IMR-90 (cell line): Measurements from ENCODE around the gene UCHL5. TPM values are rescaled to one million over a fixed set of nuclear protein-coding genes. Genes with fewer than 3 reads are reported as not detected.

ENCODE experiments used
- ATAC-seq: fragments of 200-7000 bp; cut with Tn5 transposase; 2 replicates; pipeline ENCODE4 v1.9.1; 2020; ENCODE audit warnings: low read depth, mild to moderate bottlenecking, moderate library complexity
- BruUV-seq: library from RNA; stranded (reverse); fragments of 400-500 nt; replicated peaks from 2 replicates; lab custom pipeline; 2021; lab: Mats Ljungman, UMichigan
- CTCF ChIA-PET: fragments of 300-600 bp; formaldehyde crosslinking; extraction: SDS; loops from one replicate; lab custom pipeline; 2021; ENCODE audit warnings: antibody characterized with exemption; lab: Yijun Ruan, JAX
- POLR2A ChIA-PET: fragments of 300-600 bp; sonication (Branson Sonifier 250); formaldehyde crosslinking; loops from one replicate; lab custom pipeline; 2022; ENCODE audit warnings: antibody characterized with exemption; ENCODE audit not compliant: unreplicated experiment; lab: Charles Lee
- DNase-seq: peaks from one replicate; pipeline ENCODE4 v3.0.0; 2013
- H2AFZ ChIP-seq: replicated peaks from 2 replicates; pipeline ENCODE3; 2013; ENCODE audit warnings: low read length, mild to moderate bottlenecking; ENCODE audit not compliant: poor library complexity
- H2AK5ac ChIP-seq: 2 replicates; pipeline ENCODE4 v1.6.1; 2013; ENCODE audit warnings: low read depth, low read length, inconsistent platforms
- H2AK9ac ChIP-seq: replicated peaks from 2 replicates; pipeline ENCODE3; 2013; ENCODE audit warnings: mild to moderate bottlenecking, low read depth, low read length, moderate library complexity; ENCODE audit not compliant: poor library complexity
- H2BK120ac ChIP-seq: 2 replicates; pipeline ENCODE4 v1.6.1; 2013; ENCODE audit warnings: low read depth, low read length, inconsistent platforms
- H2BK15ac ChIP-seq: 3 replicates; pipeline ENCODE4 v1.6.1; 2013; ENCODE audit warnings: low read depth, low read length, inconsistent platforms
- H2BK20ac ChIP-seq: 2 replicates; pipeline ENCODE4 v1.6.1; 2013; ENCODE audit warnings: low read depth, mild to moderate bottlenecking, inconsistent platforms, low read length, moderate library complexity
- H2BK5ac ChIP-seq: 2 replicates; pipeline ENCODE4 v1.6.1; 2013; ENCODE audit warnings: mild to moderate bottlenecking, low read depth, low read length, inconsistent platforms; ENCODE audit not compliant: poor library complexity, severe bottlenecking
- H3K14ac ChIP-seq: replicated peaks from 2 replicates; pipeline ENCODE4 v1.6.1; 2013; ENCODE audit warnings: low read depth, low read length, inconsistent platforms
- H3K18ac ChIP-seq: 2 replicates; pipeline ENCODE4 v1.6.1; 2013; ENCODE audit warnings: low read depth, low read length, control low read depth
- H3K23ac ChIP-seq: 2 replicates; pipeline ENCODE4 v1.6.1; 2013; ENCODE audit warnings: low read depth, low read length, inconsistent platforms
- H3K27ac ChIP-seq: 2 replicates; pipeline ENCODE4 v1.5.1; 2013; ENCODE audit warnings: mild to moderate bottlenecking, control low read depth, low read length; ENCODE audit not compliant: insufficient read depth
- H3K27me3 ChIP-seq: 2 replicates; pipeline ENCODE4 v1.6.1; 2013; ENCODE audit warnings: low read length; ENCODE audit not compliant: control insufficient read depth, insufficient read depth
- H3K36me3 ChIP-seq: 2 replicates; pipeline ENCODE4 v1.6.1; 2013; ENCODE audit warnings: low read length, mixed read lengths; ENCODE audit not compliant: control insufficient read depth, insufficient read depth
- H3K4ac ChIP-seq: 2 replicates; pipeline ENCODE4 v1.6.1; 2013; ENCODE audit warnings: low read depth, low read length, inconsistent platforms
- H3K4me1 ChIP-seq: 2 replicates; pipeline ENCODE4 v1.6.1; 2013; ENCODE audit warnings: low read length, mixed read lengths; ENCODE audit not compliant: control insufficient read depth, insufficient read depth
- H3K4me2 ChIP-seq: 2 replicates; pipeline ENCODE4 v1.6.1; 2013; ENCODE audit warnings: low read depth, mild to moderate bottlenecking, control low read depth, low read length, moderate library complexity
- H3K4me3 ChIP-seq: 2 replicates; pipeline ENCODE4 v1.5.1; 2013; ENCODE audit warnings: low read depth, mild to moderate bottlenecking, control low read depth, low read length, moderate library complexity; ENCODE audit not compliant: insufficient read depth
- H3K56ac ChIP-seq: 2 replicates; pipeline ENCODE4 v1.6.1; 2013; ENCODE audit warnings: low read length, inconsistent platforms; ENCODE audit not compliant: insufficient read depth; ENCODE audit errors: extremely low read depth
- H3K79me1 ChIP-seq, 2 experiments: 2 replicates each; pipeline ENCODE4 v1.6.1; 2013; ENCODE audit warnings: low read length in 2 of 2, inconsistent platforms in 1 of 2, low read depth in 1 of 2
- H3K9ac ChIP-seq: 2 replicates; pipeline ENCODE4 v1.6.1; 2013; ENCODE audit warnings: low read depth, low read length, control low read depth
- H3K9me1 ChIP-seq: 2 replicates; pipeline ENCODE4 v1.6.1; 2013; ENCODE audit warnings: low read length, inconsistent platforms; ENCODE audit not compliant: insufficient read depth
- H3K9me3 ChIP-seq: 2 replicates; pipeline ENCODE4 v1.6.1; 2013; ENCODE audit warnings: low read length; ENCODE audit not compliant: control insufficient read depth, insufficient read depth
- H4K20me1 ChIP-seq: 2 replicates; pipeline ENCODE4 v1.6.1; 2013; ENCODE audit warnings: low read length, inconsistent platforms; ENCODE audit not compliant: insufficient read depth
- H4K5ac ChIP-seq: 2 replicates; pipeline ENCODE4 v1.6.1; 2013; ENCODE audit warnings: mild to moderate bottlenecking, low read depth, low read length, control low read depth
- H4K8ac ChIP-seq, 2 experiments: 2 replicates each; pipeline ENCODE4 v1.6.1; 2013; ENCODE audit warnings: low read depth in 2 of 2, low read length in 2 of 2, control low read depth in 1 of 2, inconsistent platforms in 1 of 2
- H4K91ac ChIP-seq: 2 replicates; pipeline ENCODE4 v1.6.1; 2013; ENCODE audit warnings: low read depth, low read length, inconsistent platforms; ENCODE audit not compliant: insufficient read depth
- BHLHE40 ChIP-seq: fragments of 150-350 bp; IDR thresholded peaks from 2 replicates; pipeline ENCODE4 v1.6.1; 2016; ENCODE audit warnings: mild to moderate bottlenecking, low read depth, low read length
- CEBPB ChIP-seq: IDR thresholded peaks from 2 replicates; pipeline ENCODE4 v1.6.1; 2012; ENCODE audit warnings: low read depth, low read length, improper control_type of control experiment
- CHD1 ChIP-seq: IDR thresholded peaks from 2 replicates; pipeline ENCODE4 v1.6.1; 2012; ENCODE audit warnings: low read depth, low read length, improper control_type of control experiment
- FOS ChIP-seq: fragments of 150-350 bp; IDR thresholded peaks from 2 replicates; pipeline ENCODE4 v1.6.1; 2016; ENCODE audit warnings: low read depth, low read length
- MAFK ChIP-seq: IDR thresholded peaks from 2 replicates; pipeline ENCODE4 v1.6.1; 2012; ENCODE audit warnings: low read depth, low read length, improper control_type of control experiment
- MAZ ChIP-seq: IDR thresholded peaks from 2 replicates; pipeline ENCODE4 v1.6.1; 2012; ENCODE audit warnings: low read depth, mild to moderate bottlenecking, low read length, improper control_type of control experiment, moderate library complexity, borderline replicate concordance
- MXI1 ChIP-seq: IDR thresholded peaks from 2 replicates; pipeline ENCODE4 v1.6.1; 2012; ENCODE audit warnings: low read depth, mild to moderate bottlenecking, low read length, moderate library complexity, borderline replicate concordance
- NFE2L2 ChIP-seq: fragments of 150-350 bp; IDR thresholded peaks from 2 replicates; pipeline ENCODE4 v1.6.1; 2016; ENCODE audit warnings: low read depth, mild to moderate bottlenecking, low read length
- POLR2A ChIP-seq: IDR thresholded peaks from 2 replicates; pipeline ENCODE4 v1.6.1; 2012; ENCODE audit warnings: mild to moderate bottlenecking, low read depth, low read length
- RAD21 ChIP-seq: IDR thresholded peaks from 2 replicates; pipeline ENCODE4 v1.6.1; 2012; ENCODE audit warnings: low read length, improper control_type of control experiment
- RCOR1 ChIP-seq: IDR thresholded peaks from 2 replicates; pipeline ENCODE4 v1.6.1; 2012; ENCODE audit warnings: mild to moderate bottlenecking, low read length, improper control_type of control experiment; ENCODE audit not compliant: insufficient replicate concordance
- RFX5 ChIP-seq: IDR thresholded peaks from 2 replicates; pipeline ENCODE4 v1.8.0; 2012; ENCODE audit warnings: low read depth, mild to moderate bottlenecking, low read length, moderate library complexity
- SMC3 ChIP-seq: fragments of 150-350 bp; IDR thresholded peaks from 2 replicates; pipeline ENCODE4 v1.6.1; 2016; ENCODE audit warnings: low read depth, mild to moderate bottlenecking, antibody characterized with exemption, low read length, moderate library complexity
- WGBS, 2 experiments: methylation state at CpG; one replicate each; pipeline versions ENCODE4 v1.1.5 to v1.1.7; 2013; ENCODE audit warnings: missing lambda C conversion rate in 2 of 2; ENCODE audit not compliant: insufficient read length in 1 of 2; ENCODE audit errors: extremely low coverage in 2 of 2; 5-methylcytosine and 5-hydroxymethylcytosine counted together
- dilution Hi-C: fragments of 300-500 bp; cut with HindIII; formaldehyde crosslinking; loops from one replicate; pipeline ENCODE4 v1.14.3; 2018; ENCODE audit warnings: low sequenced_read_pairs; ENCODE audit not compliant: unreplicated experiment
- in situ Hi-C: fragments of 300-500 bp; cut with MboI; formaldehyde crosslinking; loops from 3 replicates; pipeline ENCODE4 v1.14.3; 2019; ENCODE audit warnings: low sequenced_read_pairs, inconsistent platforms, mixed read lengths
- intact Hi-C: fragments of 100-400 bp; cut with micrococcal nuclease; formaldehyde crosslinking; loops from 2 replicates; pipeline ENCODE4 v1.10.0; 2022
- polyA plus RNA-seq, 3 experiments: library from polyadenylated mRNA; depleted of rRNA; stranded (reverse); fragments of >200 nt; gene quantifications; 2 replicates each; pipeline ENCODE4 v1.2.3, GENCODE V29; 2012; ENCODE audit warnings: low replicate concordance in 1 of 3
- total RNA-seq: library from RNA; depleted of rRNA; stranded (reverse); fragments of >200 nt; gene quantifications from 2 replicates; pipeline ENCODE4 v1.2.3, GENCODE V29; 2012
- TF ChIP-seq, protein P1 (sequence below): conservative IDR thresholded peaks from 2 replicates; pipeline ENCODE4 v1.5.1; 2012; ENCODE audit warnings: mild to moderate bottlenecking, low read depth, low read length, improper control_type of control experiment
- TF ChIP-seq, protein P2 (sequence below): fragments of 150-350 bp; IDR thresholded peaks from 2 replicates; pipeline ENCODE4 v1.6.1; 2016; ENCODE audit warnings: low read depth, mild to moderate bottlenecking, low read length, moderate library complexity, borderline replicate concordance
- TF ChIP-seq, protein P3 (sequence below): fragments of 150-350 bp; IDR thresholded peaks from 2 replicates; pipeline ENCODE4 v1.6.1; 2017; ENCODE audit warnings: mild to moderate bottlenecking, antibody characterized with exemption, low read length, low read depth

UCHL5 gene
- total and polyA plus RNA-seq, 2 of the 4 experiments (the other 2 are of a cell fraction) = 12.9 to 18.4 TPM

DNA sequence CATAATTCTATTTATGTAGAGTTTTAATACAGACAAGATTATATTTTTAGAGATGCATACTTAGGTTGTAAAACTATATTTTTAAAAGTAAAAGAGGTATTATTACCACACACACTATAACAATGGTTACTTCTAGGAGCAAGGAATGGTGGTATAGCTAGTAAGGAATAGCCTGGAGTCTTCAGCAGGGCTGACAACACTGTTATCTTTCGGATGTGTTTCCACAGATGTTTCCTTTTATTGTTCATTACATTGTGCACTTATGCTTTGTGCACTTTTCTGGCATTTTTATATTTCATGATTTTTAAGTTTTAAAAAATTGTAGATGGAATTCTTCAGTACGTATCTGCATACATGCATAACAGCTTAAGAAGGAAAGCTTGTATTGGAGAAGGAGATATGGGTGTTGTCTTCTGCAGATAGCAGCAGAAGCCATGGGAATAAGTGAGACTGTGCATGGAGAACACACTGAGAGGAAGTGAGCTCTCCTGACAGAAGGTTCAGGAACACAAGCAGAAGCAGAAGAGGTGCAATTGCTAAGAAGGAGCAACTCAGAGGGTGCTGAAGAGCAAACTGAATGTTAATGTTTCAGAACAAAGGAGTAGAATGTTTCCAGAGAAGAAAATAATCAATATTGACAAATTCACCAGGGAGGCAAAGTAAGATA, 91.8 kb downstream of the UCHL5 start:
- H4K8ac ChIP-seq = no peak overlapping the region
- intact Hi-C loops (no loop called here), in situ Hi-C loops (no loop called here), dilution Hi-C loops (no loop called here)
- no peak overlapping the region for H3K9ac ChIP-seq
- no peak overlapping the region for H2AK9ac ChIP-seq
- H3K4me3 ChIP-seq = no peak overlapping the region
- 0 out of 2 replicates have a peak, but pooled peaks cover 1% of the 10 kb centered on the region for H3K4me1 ChIP-seq
- no peak overlapping the region for H3K27ac ChIP-seq
- H4K91ac ChIP-seq = no peak overlapping the region
- H4K5ac ChIP-seq = no peak overlapping the region
- no peaks in the 10 kb centered on the region for H4K20me1 ChIP-seq
- H3K23ac ChIP-seq = no peak overlapping the region
- no peaks in the 10 kb centered on the region for H3K9me1 ChIP-seq
- ChIA-PET CTCF (interaction anchor here (1.2 kb wide), 1 partner anchor 10 kb away, joined by 3 read pairs; no protein-coding TSS in a partner anchor), POLR2A (no interaction called here)
- H3K18ac ChIP-seq = no peak overlapping the region
- BruUV-seq = no TSS peak
- no peaks in the 10 kb centered on the region for H3K79me1 ChIP-seq
- H2BK5ac ChIP-seq = no peak overlapping the region
- WGBS, 2 experiments = no CpG with 5 or more reads among the region's 2 CpGs
- no peak overlapping the region for H3K56ac ChIP-seq
- H3K9me3 ChIP-seq = no peaks in the 10 kb centered on the region
- DNase-seq = no peak
- H2BK20ac ChIP-seq = no peak overlapping the region
- no peak overlapping the region for H3K14ac ChIP-seq
- H3K36me3 ChIP-seq = no peaks in the 10 kb centered on the region
- TF ChIP-seq, protein P1, sequence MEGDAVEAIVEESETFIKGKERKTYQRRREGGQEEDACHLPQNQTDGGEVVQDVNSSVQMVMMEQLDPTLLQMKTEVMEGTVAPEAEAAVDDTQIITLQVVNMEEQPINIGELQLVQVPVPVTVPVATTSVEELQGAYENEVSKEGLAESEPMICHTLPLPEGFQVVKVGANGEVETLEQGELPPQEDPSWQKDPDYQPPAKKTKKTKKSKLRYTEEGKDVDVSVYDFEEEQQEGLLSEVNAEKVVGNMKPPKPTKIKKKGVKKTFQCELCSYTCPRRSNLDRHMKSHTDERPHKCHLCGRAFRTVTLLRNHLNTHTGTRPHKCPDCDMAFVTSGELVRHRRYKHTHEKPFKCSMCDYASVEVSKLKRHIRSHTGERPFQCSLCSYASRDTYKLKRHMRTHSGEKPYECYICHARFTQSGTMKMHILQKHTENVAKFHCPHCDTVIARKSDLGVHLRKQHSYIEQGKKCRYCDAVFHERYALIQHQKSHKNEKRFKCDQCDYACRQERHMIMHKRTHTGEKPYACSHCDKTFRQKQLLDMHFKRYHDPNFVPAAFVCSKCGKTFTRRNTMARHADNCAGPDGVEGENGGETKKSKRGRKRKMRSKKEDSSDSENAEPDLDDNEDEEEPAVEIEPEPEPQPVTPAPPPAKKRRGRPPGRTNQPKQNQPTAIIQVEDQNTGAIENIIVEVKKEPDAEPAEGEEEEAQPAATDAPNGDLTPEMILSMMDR = no peak
- TF ChIP-seq RCOR1 = no peak
- TF ChIP-seq CEBPB = no peak
- TF ChIP-seq SMC3 = no peak
- TF ChIP-seq RFX5 = no peak
- TF ChIP-seq POLR2A = no peak
- no peak for TF ChIP-seq MAFK
- TF ChIP-seq CHD1 = no peak
- TF ChIP-seq NFE2L2 = no peak
- TF ChIP-seq MAZ = no peak
- TF ChIP-seq, protein P2, sequence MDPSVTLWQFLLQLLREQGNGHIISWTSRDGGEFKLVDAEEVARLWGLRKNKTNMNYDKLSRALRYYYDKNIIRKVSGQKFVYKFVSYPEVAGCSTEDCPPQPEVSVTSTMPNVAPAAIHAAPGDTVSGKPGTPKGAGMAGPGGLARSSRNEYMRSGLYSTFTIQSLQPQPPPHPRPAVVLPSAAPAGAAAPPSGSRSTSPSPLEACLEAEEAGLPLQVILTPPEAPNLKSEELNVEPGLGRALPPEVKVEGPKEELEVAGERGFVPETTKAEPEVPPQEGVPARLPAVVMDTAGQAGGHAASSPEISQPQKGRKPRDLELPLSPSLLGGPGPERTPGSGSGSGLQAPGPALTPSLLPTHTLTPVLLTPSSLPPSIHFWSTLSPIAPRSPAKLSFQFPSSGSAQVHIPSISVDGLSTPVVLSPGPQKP = no peak
- no peak for TF ChIP-seq BHLHE40
- no peak for TF ChIP-seq MXI1
- TF ChIP-seq RAD21 = no peak
- TF ChIP-seq, protein P3, sequence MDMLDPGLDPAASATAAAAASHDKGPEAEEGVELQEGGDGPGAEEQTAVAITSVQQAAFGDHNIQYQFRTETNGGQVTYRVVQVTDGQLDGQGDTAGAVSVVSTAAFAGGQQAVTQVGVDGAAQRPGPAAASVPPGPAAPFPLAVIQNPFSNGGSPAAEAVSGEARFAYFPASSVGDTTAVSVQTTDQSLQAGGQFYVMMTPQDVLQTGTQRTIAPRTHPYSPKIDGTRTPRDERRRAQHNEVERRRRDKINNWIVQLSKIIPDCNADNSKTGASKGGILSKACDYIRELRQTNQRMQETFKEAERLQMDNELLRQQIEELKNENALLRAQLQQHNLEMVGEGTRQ = no peak
- TF ChIP-seq FOS = no peak
- no peak overlapping the region for H2BK120ac ChIP-seq
- no peak overlapping the region for H3K4me2 ChIP-seq
- no peak overlapping the region for H2AFZ ChIP-seq
- H2BK15ac ChIP-seq = no peak overlapping the region
- no peaks in the 10 kb centered on the region for H3K27me3 ChIP-seq
- ATAC-seq = no peak
- H2AK5ac ChIP-seq = no peak overlapping the region
- H3K4ac ChIP-seq = no peak overlapping the region
